Natural killer cell treated with Interleukin-12 subunit alpha and Interleukin-12 subunit beta and Interleukin-15 and Interleukin-18, amount 100 ng/mL, for 72 hours (primary cell): Measurements from ENCODE around the gene STH. TPM values are rescaled to one million over a fixed set of nuclear protein-coding genes. Genes with fewer than 3 reads are reported as not detected.

Source experiments
- ATAC-seq, 2 donors: fragments of 150-1000 bp; cut with Tn5 transposase in 1 of 2; sonication (Bioruptor Pico), chemical (Tn5 transposase) in 1 of 2; 2 replicates each; pipeline ENCODE4 v1.10.0; 2021
- DNase-seq: peaks from one replicate; pipeline ENCODE4 v3.0.0; 2022; ENCODE audit warnings: low spot score
- H3K27ac Mint-ChIP-seq, 2 donors: 1 replicate in 1 of 2; 2 replicates in 1 of 2; pipeline ENCODE4 v1.8.0; 2022; ENCODE audit warnings: mixed read lengths in 2 of 2, mild to moderate bottlenecking in 1 of 2, moderate library complexity in 1 of 2
- H3K27me3 Mint-ChIP-seq, 2 donors: 1 replicate in 1 of 2; 2 replicates in 1 of 2; pipeline ENCODE4 v1.8.0; 2022; ENCODE audit warnings: mixed read lengths in 2 of 2
- H3K36me3 Mint-ChIP-seq: one replicate; pipeline ENCODE4 v1.8.0; 2022; ENCODE audit warnings: mixed read lengths
- H3K4me1 Mint-ChIP-seq, 2 donors: 1 replicate in 1 of 2; 2 replicates in 1 of 2; pipeline ENCODE4 v1.8.0; 2022; ENCODE audit warnings: low read depth in 2 of 2, mixed read lengths in 2 of 2, mild to moderate bottlenecking in 1 of 2
- H3K4me3 Mint-ChIP-seq: one replicate; pipeline ENCODE4 v1.8.0; 2022; ENCODE audit warnings: mixed read lengths
- H3K9me3 Mint-ChIP-seq: 2 replicates; pipeline ENCODE4 v1.8.0; 2022; ENCODE audit warnings: mixed read lengths
- total RNA-seq, 2 donors: library from RNA; stranded (reverse); gene quantifications; one replicate each; pipeline ENCODE4 v1.2.3, GENCODE V29; 2022

Gene STH
- total RNA-seq, 2 donors from 2014 or later, result not detected

GRCh38 chr17:45973946-45974859 lies 24.8 kb upstream of the STH start:
- Mint-ChIP-seq H3K4me3 (no peak overlapping the region), H3K27ac (no peak overlapping the region), H3K36me3 (no peaks in the 10 kb centered on the region), H3K27me3 (peaks cover 9 to 19% of the 10 kb centered on the region in 2 donors), H3K4me1 (no peaks in the 10 kb centered on the region), H3K9me3 (peaks cover 4% of the 10 kb centered on the region)
- ATAC-seq, result no peak
- no peak for DNase-seq

GRCh38 chr17:45974916-45975630 lies 24.0 kb upstream of the STH start:
- Mint-ChIP-seq H3K4me3 (no peak overlapping the region), H3K9me3 (no peaks in the 10 kb centered on the region), H3K4me1 (no peaks in the 10 kb centered on the region), H3K27me3 (peaks cover 4 to 10% of the 10 kb centered on the region in 2 donors), H3K36me3 (no peaks in the 10 kb centered on the region), H3K27ac (no peak overlapping the region)
- DNase-seq (no peak), ATAC-seq (no peak)

- H3K4me1 Mint-ChIP-seq, result no peaks in the 10 kb centered on the region
- H3K36me3 Mint-ChIP-seq, result no peaks in the 10 kb centered on the region
- H3K9me3 Mint-ChIP-seq, result no peaks in the 10 kb centered on the region
- ATAC-seq (no peak), DNase-seq (no peak)
- H3K4me3 Mint-ChIP-seq, result no peak overlapping the region
- H3K27ac Mint-ChIP-seq, result no peak overlapping the region
- H3K27me3 Mint-ChIP-seq, result peaks cover 4 to 5% of the 10 kb centered on the region in 2 donors
Observed at GRCh38 chr17:45975640-45976295, 23.3 kb upstream of the STH start.

DNA sequence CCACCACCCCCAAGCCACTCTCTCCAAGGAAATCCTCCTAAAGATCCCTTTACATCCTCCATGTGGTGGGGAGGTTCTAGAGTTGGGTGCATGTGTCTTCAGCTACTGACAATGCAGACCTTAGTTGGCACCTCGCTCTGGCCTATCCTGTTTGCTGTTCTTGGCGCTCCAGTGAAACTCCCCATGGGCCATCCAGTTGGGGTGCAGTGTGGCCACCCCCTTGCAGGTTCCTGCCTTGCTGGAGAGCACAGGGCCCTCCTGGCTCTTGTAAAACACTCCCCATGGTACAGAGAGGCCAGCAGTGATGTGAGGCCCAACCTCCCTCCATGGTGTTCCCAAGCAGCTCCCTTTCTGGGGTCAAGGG lies 22.7 kb upstream of the STH start:
- Mint-ChIP-seq H3K27me3 (peaks cover 4 to 5% of the 10 kb centered on the region in 2 donors), H3K4me1 (no peaks in the 10 kb centered on the region), H3K4me3 (no peak overlapping the region), H3K27ac (no peak overlapping the region), H3K9me3 (no peaks in the 10 kb centered on the region), H3K36me3 (no peaks in the 10 kb centered on the region)
- DNase-seq (no peak), ATAC-seq (no peak)

- Mint-ChIP-seq H3K27ac (no peak overlapping the region), H3K4me3 (no peak overlapping the region), H3K27me3 (peaks cover 4 to 5% of the 10 kb centered on the region in 2 donors), H3K4me1 (no peaks in the 10 kb centered on the region), H3K9me3 (no peaks in the 10 kb centered on the region), H3K36me3 (no peaks in the 10 kb centered on the region)
- ATAC-seq (no peak), DNase-seq (no peak)
Observed at GRCh38 chr17:45976755-45977505, 22.1 kb upstream of the STH start.

- no peaks in the 10 kb centered on the region for H3K4me1 Mint-ChIP-seq
- H3K36me3 Mint-ChIP-seq, result no peaks in the 10 kb centered on the region
- no peak for ATAC-seq
- H3K27ac Mint-ChIP-seq, result no peak overlapping the region
- no peak overlapping the region for H3K4me3 Mint-ChIP-seq
- H3K9me3 Mint-ChIP-seq, result no peaks in the 10 kb centered on the region
- peaks cover under 1 to 3% of the 10 kb centered on the region in 2 donors for H3K27me3 Mint-ChIP-seq
- DNase-seq, result no peak
Observed at GRCh38 chr17:45977506-45977824, 21.6 kb upstream of the STH start.

GRCh38 chr17:45977976-45978626 lies 20.9 kb upstream of the STH start:
- DNase-seq (no peak), ATAC-seq (no peak)
- no peak overlapping the region for H3K27ac Mint-ChIP-seq
- H3K4me1 Mint-ChIP-seq, result no peaks in the 10 kb centered on the region
- no peaks in the 10 kb centered on the region for H3K27me3 Mint-ChIP-seq
- no peaks in the 10 kb centered on the region for H3K36me3 Mint-ChIP-seq
- H3K9me3 Mint-ChIP-seq, result no peaks in the 10 kb centered on the region
- H3K4me3 Mint-ChIP-seq, result no peak overlapping the region

GRCh38 chr17:45979137-45979536 lies 19.9 kb upstream of the STH start:
- ATAC-seq, result no peak
- H3K27me3 Mint-ChIP-seq, result no peaks in the 10 kb centered on the region
- no peak overlapping the region for H3K4me3 Mint-ChIP-seq
- no peak overlapping the region for H3K27ac Mint-ChIP-seq
- no peaks in the 10 kb centered on the region for H3K9me3 Mint-ChIP-seq
- no peaks in the 10 kb centered on the region for H3K4me1 Mint-ChIP-seq
- no peak for DNase-seq
- no peaks in the 10 kb centered on the region for H3K36me3 Mint-ChIP-seq

DNA sequence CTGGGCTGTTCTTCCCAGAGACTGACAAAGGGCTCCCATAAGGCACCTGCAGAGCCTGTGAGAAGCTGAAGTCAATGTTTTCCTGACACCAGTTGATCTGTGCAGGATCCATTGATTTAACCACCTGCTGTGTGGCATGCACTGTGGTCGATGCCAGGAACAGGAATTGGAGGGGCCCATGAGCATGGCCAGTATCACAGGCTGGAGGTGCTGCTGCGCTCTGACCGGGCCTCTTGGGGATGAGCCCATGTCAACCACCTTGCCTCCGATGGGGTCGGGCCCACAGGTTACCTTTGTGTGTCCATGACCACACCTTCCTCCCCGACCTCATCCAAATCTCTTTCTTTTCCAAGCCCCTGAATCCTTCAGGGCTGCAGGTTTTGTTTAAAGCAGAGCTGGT lies 18.2 kb upstream of the STH start:
- Mint-ChIP-seq H3K27ac (no peak overlapping the region), H3K27me3 (peaks cover 0 to 2% of the 10 kb centered on the region in 2 donors), H3K4me1 (no peaks in the 10 kb centered on the region), H3K4me3 (no peak overlapping the region), H3K36me3 (no peaks in the 10 kb centered on the region), H3K9me3 (no peaks in the 10 kb centered on the region)
- ATAC-seq (no peak), DNase-seq (no peak)

DNA sequence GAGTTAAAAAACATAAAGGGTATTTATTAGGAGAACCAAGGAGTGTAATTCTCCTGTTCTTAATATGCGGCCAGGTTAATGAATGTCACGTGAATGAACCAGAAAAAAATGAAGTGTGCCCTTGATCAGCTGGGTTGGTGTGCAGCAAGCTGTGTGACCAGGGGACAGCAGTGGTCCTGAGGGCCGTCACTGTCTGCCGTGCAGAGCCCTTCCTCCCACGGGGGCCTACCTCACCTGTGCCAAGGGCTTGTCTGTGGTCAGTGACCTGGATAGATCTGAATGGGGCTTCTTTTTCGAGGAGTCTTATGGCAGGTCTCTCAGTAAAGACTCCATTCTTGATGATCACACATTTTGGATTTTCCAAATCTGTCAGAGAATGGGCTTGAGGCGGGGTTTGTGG lies 17.7 kb upstream of the STH start:
- peak; percentile 20 for DNase-seq
- no peak for ATAC-seq
- Mint-ChIP-seq H3K27ac (no peak overlapping the region), H3K27me3 (peaks cover 0 to 3% of the 10 kb centered on the region in 2 donors), H3K4me3 (no peak overlapping the region), H3K9me3 (no peaks in the 10 kb centered on the region), H3K4me1 (no peaks in the 10 kb centered on the region), H3K36me3 (no peaks in the 10 kb centered on the region)

DNA sequence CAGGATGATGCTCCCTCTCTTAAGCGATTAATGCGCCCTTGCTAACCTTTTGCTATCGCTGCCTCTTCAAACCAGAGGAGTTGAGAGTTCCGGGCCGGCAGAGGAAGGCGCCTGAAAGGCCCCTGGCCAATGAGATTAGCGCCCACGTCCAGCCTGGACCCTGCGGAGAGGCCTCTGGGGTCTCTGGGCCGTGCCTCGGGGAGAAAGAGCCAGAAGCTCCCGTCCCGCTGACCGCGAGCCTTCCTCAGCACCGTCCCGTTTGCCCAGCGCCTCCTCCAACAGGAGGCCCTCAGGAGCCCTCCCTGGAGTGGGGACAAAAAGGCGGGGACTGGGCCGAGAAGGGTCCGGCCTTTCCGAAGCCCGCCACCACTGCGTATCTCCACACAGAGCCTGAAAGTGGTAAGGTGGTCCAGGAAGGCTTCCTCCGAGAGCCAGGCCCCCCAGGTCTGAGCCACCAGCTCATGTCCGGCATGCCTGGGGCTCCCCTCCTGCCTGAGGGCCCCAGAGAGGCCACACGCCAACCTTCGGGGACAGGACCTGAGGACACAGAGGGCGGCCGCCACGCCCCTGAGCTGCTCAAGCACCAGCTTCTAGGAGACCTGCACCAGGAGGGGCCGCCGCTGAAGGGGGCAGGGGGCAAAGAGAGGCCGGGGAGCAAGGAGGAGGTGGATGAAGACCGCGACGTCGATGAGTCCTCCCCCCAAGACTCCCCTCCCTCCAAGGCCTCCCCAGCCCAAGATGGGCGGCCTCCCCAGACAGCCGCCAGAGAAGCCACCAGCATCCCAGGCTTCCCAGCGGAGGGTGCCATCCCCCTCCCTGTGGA lies 16.0 kb upstream of the STH start:
- Mint-ChIP-seq H3K36me3 (no peaks in the 10 kb centered on the region), H3K9me3 (no peaks in the 10 kb centered on the region), H3K27me3 (peaks cover 0 to 3% of the 10 kb centered on the region in 2 donors), H3K27ac (no peak overlapping the region), H3K4me3 (no peak overlapping the region), H3K4me1 (no peaks in the 10 kb centered on the region)
- no peak for ATAC-seq
- DNase-seq, result no peak

DNA sequence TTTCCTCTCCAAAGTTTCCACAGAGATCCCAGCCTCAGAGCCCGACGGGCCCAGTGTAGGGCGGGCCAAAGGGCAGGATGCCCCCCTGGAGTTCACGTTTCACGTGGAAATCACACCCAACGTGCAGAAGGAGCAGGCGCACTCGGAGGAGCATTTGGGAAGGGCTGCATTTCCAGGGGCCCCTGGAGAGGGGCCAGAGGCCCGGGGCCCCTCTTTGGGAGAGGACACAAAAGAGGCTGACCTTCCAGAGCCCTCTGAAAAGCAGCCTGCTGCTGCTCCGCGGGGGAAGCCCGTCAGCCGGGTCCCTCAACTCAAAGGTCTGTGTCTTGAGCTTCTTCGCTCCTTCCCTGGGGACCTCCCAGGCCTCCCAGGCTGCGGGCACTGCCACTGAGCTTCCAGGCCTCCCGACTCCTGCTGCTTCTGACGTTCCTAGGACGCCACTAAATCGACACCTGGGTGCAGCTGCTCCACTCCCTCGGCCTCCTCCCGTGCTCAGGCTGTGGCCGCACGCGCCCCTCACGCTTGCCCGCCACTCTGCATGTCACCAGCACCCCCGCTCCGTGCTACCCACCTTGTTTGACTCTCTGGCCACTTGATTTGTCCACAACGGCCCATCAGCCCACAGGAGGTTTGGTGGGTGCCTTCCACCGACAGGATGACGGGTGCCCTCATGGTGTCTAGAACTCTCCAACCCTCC lies 15.3 kb upstream of the STH start:
- DNase-seq (no peak), ATAC-seq (no peak)
- Mint-ChIP-seq H3K4me1 (no peaks in the 10 kb centered on the region), H3K4me3 (no peak overlapping the region), H3K36me3 (no peaks in the 10 kb centered on the region), H3K27me3 (peaks cover 0 to 3% of the 10 kb centered on the region in 2 donors), H3K27ac (no peak overlapping the region), H3K9me3 (no peaks in the 10 kb centered on the region)
